Gastroesophageal sphincter (tissue), 4 donors: ENCODE results near the gene SUPT3H. TPM values are rescaled to one million over a fixed set of nuclear protein-coding genes. Genes with fewer than 3 reads are reported as not detected.

ENCODE experiments used
- ATAC-seq: fragments of 150-250 bp; one replicate; pipeline ENCODE4 v1.9.1; 2016; ENCODE audit warnings: mild to moderate bottlenecking, moderate library complexity
- H3K27ac ChIP-seq, 4 donors: fragments of 200-600 bp; sonication (generic) in 3 of 4; 1 replicate in 3 of 4; 2 replicates in 1 of 4; pipeline ENCODE4 v1.5.1; 2016 to 2019
- H3K27me3 ChIP-seq: fragments of 200-600 bp; sonication (generic); one replicate; pipeline ENCODE4 v1.5.1; 2019
- H3K36me3 ChIP-seq, 2 donors: fragments of 200-600 bp; sonication (generic); one replicate each; pipeline ENCODE4 v1.5.1; 2019; ENCODE audit warnings: control low read depth in 1 of 2
- H3K4me1 ChIP-seq, 3 donors: fragments of 200-600 bp; sonication (generic); 1 replicate in 2 of 3; 2 replicates in 1 of 3; pipeline ENCODE4 v1.5.1; 2016 to 2019; ENCODE audit warnings: control low read depth in 2 of 3
- H3K4me3 ChIP-seq, 2 donors: fragments of 200-600 bp; sonication (generic); one replicate each; pipeline ENCODE4 v1.5.1; 2019; ENCODE audit warnings: mild to moderate bottlenecking in 1 of 2, moderate library complexity in 1 of 2
- H3K9me3 ChIP-seq, 3 donors: fragments of 200-600 bp; sonication (generic); one replicate each; pipeline ENCODE4 v1.5.1; 2017 to 2019; ENCODE audit warnings: control low read depth in 2 of 3
- CTCF ChIP-seq, 4 experiments: fragments of 200-600 bp in 2 of 4; fragments of 450-650 bp in 2 of 4; sonication (generic) in 1 of 4; IDR thresholded peaks; one replicate each; pipeline ENCODE4 v1.5.1; 2017 to 2019; ENCODE audit warnings: antibody characterized with exemption in 4 of 4, mild to moderate bottlenecking in 2 of 4, moderate library complexity in 2 of 4
- EP300 ChIP-seq: sonication (generic); formaldehyde crosslinking; IDR thresholded peaks from one replicate; pipeline ENCODE4 v1.6.1; 2017; ENCODE audit warnings: antibody characterized with exemption, mild to moderate bottlenecking
- POLR2A ChIP-seq, 2 donors: fragments of 450-650 bp; IDR thresholded peaks; one replicate each; pipeline ENCODE4 v1.6.1; 2017; ENCODE audit warnings: antibody characterized with exemption in 2 of 2, mild to moderate bottlenecking in 2 of 2, moderate library complexity in 1 of 2
- POLR2AphosphoS5 ChIP-seq: sonication (generic); formaldehyde crosslinking; IDR thresholded peaks from one replicate; pipeline ENCODE4 v1.6.1; 2017; ENCODE audit warnings: antibody characterized with exemption
- WGBS, 2 donors: methylation state at CpG; one replicate each; pipeline ENCODE4 v1.1.5; 2018; ENCODE audit warnings: low coverage in 1 of 2; 5-methylcytosine and 5-hydroxymethylcytosine counted together
- total RNA-seq, 4 donors: library from RNA; depleted of rRNA; stranded (reverse); fragments of >200 nt; gene quantifications; one replicate each; pipeline ENCODE4 v1.1.0, GENCODE V29; 2016

The SUPT3H gene
- total RNA-seq, 4 donors from 2014 or later, result 3.6 to 13.1 (median 7.6) TPM

- H3K4me3 ChIP-seq, result no peak overlapping the region
- ATAC-seq, result no peak
- H3K27me3 ChIP-seq, result peaks cover 17% of the 10 kb centered on the region
- WGBS, 2 donors, result 89% methylated on average over 2 of the region's 2 CpGs; no CpG with 5 or more reads in 1 of the 2 donors
- H3K4me1 ChIP-seq, result no peaks in the 10 kb centered on the region
- H3K27ac ChIP-seq, result no peak overlapping the region
- TF ChIP-seq EP300 (no peak), CTCF (IDR thresholded peaks at IDR 0.05) (no peak)
- H3K36me3 ChIP-seq, result no peaks in the 10 kb centered on the region
- H3K9me3 ChIP-seq, result peaks cover 0 to under 1% (median 0%) of the 10 kb centered on the region in 3 donors
These were observed 20.5 kb upstream of the SUPT3H start for GRCh38 chr6:45398075-45398813.

GRCh38 chr6:45394586-45395095 is 16.9 kb upstream of the SUPT3H start:
- no peak for TF ChIP-seq EP300
- TF ChIP-seq POLR2AphosphoS5, result no peak
- TF ChIP-seq POLR2A (IDR thresholded peaks at IDR 0.05), result no peak
- no peak for TF ChIP-seq CTCF (IDR thresholded peaks at IDR 0.05)
- Histone ChIP-seq H3K27ac (no peak overlapping the region), H3K27me3 (peaks cover 4% of the 10 kb centered on the region), H3K36me3 (no peaks in the 10 kb centered on the region), H3K4me1 (no peaks in the 10 kb centered on the region), H3K9me3 (peaks cover 0 to 10% (median 0%) of the 10 kb centered on the region in 3 donors), H3K4me3 (no peak overlapping the region)
- WGBS, 2 donors, result 77 to 78% methylated on average over 3 to 4 of the region's 4 CpGs
- ATAC-seq, result no peak

- 67 to 83% methylated on average over 3 of the region's 3 CpGs for WGBS, 2 donors
- TF ChIP-seq EP300, result no peak
- no peak for TF ChIP-seq CTCF (IDR thresholded peaks at IDR 0.05)
- no peak for TF ChIP-seq POLR2AphosphoS5
- no peak for TF ChIP-seq POLR2A (IDR thresholded peaks at IDR 0.05)
- Histone ChIP-seq H3K4me1 (no peaks in the 10 kb centered on the region), H3K36me3 (no peaks in the 10 kb centered on the region), H3K27ac (no peak overlapping the region), H3K9me3 (peaks cover 0 to 10% (median 0%) of the 10 kb centered on the region in 3 donors), H3K27me3 (peaks cover 8% of the 10 kb centered on the region), H3K4me3 (no peak overlapping the region)
- ATAC-seq, result no peak
These were observed 10.6 kb upstream of the SUPT3H start for GRCh38 chr6:45388328-45388727.

GRCh38 chr6:45387236-45387635 is 9.5 kb upstream of the SUPT3H start:
- no peak overlapping the region for H3K27ac ChIP-seq
- no peak for ATAC-seq
- H3K4me1 ChIP-seq, result no peaks in the 10 kb centered on the region
- peaks cover 8% of the 10 kb centered on the region for H3K27me3 ChIP-seq
- no peaks in the 10 kb centered on the region for H3K9me3 ChIP-seq
- H3K4me3 ChIP-seq, result no peak overlapping the region
- WGBS, 2 donors, result 83 to 100% methylated on average over 1 to 5 of the region's 5 CpGs
- TF ChIP-seq POLR2A (IDR thresholded peaks at IDR 0.05) (no peak), CTCF (IDR thresholded peaks at IDR 0.05) (no peak), POLR2AphosphoS5 (no peak), EP300 (no peak)
- no peaks in the 10 kb centered on the region for H3K36me3 ChIP-seq

- peaks cover 8% of the 10 kb centered on the region for H3K27me3 ChIP-seq
- H3K36me3 ChIP-seq, result no peaks in the 10 kb centered on the region
- TF ChIP-seq POLR2A (IDR thresholded peaks at IDR 0.05) (no peak), CTCF (IDR thresholded peaks at IDR 0.05) (no peak), EP300 (no peak), POLR2AphosphoS5 (no peak)
- H3K4me3 ChIP-seq, result no peak overlapping the region
- H3K27ac ChIP-seq, result no peak overlapping the region
- H3K9me3 ChIP-seq, result no peaks in the 10 kb centered on the region
- no peaks in the 10 kb centered on the region for H3K4me1 ChIP-seq
- ATAC-seq, result no peak
- 82 to 83% methylated on average over 3 of the region's 3 CpGs for WGBS, 2 donors
These were observed 8.8 kb upstream of the SUPT3H start for GRCh38 chr6:45386501-45386900.
